GM23338 (cell line): ENCODE results near the gene NTPCR. TPM values are rescaled to one million over a fixed set of nuclear protein-coding genes. Genes with fewer than 3 reads are reported as not detected.

Experiments
- ATAC-seq: fragments of 200-7000 bp; cut with Tn5 transposase; 3 replicates; pipeline ENCODE4 v1.9.1; 2020
- DNase-seq: peaks from one replicate; pipeline ENCODE4 v3.0.0-alpha.2; 2015; ENCODE audit warnings: low spot score
- H2AFZ ChIP-seq: fragments of 200-600 bp; sonication (generic); 2 replicates; pipeline ENCODE4 v1.8.0; 2016; ENCODE audit warnings: antibody characterized with exemption, mild to moderate bottlenecking, moderate library complexity
- H3F3A ChIP-seq: fragments of 200-600 bp; sonication (generic); replicated peaks from 2 replicates; pipeline ENCODE4 v1.8.0; 2017; ENCODE audit warnings: antibody characterized with exemption, mixed run types, low read depth
- H3K27ac ChIP-seq: fragments of 200-600 bp; sonication (generic); 2 replicates; pipeline ENCODE4 v1.6.1; 2016; ENCODE audit warnings: low read depth
- H3K27me3 ChIP-seq: fragments of 200-600 bp; sonication (generic); 2 replicates; pipeline ENCODE4 v1.8.0; 2016; ENCODE audit warnings: mild to moderate bottlenecking, mixed run types, moderate library complexity; ENCODE audit not compliant: insufficient read depth
- H3K36me3 ChIP-seq: fragments of 200-600 bp; sonication (generic); 2 replicates; pipeline ENCODE4 v1.8.0; 2016; ENCODE audit warnings: mild to moderate bottlenecking; ENCODE audit not compliant: insufficient read depth
- H3K4me1 ChIP-seq: fragments of 200-600 bp; sonication (generic); 2 replicates; pipeline ENCODE4 v1.8.0; 2016; ENCODE audit warnings: mild to moderate bottlenecking, moderate library complexity; ENCODE audit not compliant: insufficient read depth
- H3K4me2 ChIP-seq: fragments of 200-600 bp; sonication (generic); 2 replicates; pipeline ENCODE4 v1.7.1; 2017; ENCODE audit warnings: mixed run types
- H3K4me3 ChIP-seq: fragments of 200-600 bp; sonication (generic); 2 replicates; pipeline ENCODE4 v1.6.1; 2016; ENCODE audit warnings: mixed run types
- H3K79me2 ChIP-seq: fragments of 200-600 bp; sonication (generic); replicated peaks from 2 replicates; pipeline ENCODE4 v1.8.0; 2017; ENCODE audit warnings: mild to moderate bottlenecking; ENCODE audit not compliant: insufficient read depth
- H3K9me2 ChIP-seq: fragments of 200-600 bp; sonication (generic); 2 replicates; pipeline ENCODE4 v1.8.0; 2017; ENCODE audit not compliant: insufficient read depth
- H4K20me1 ChIP-seq: fragments of 200-600 bp; sonication (generic); replicated peaks from 2 replicates; pipeline ENCODE4 v1.8.0; 2017; ENCODE audit warnings: mild to moderate bottlenecking; ENCODE audit not compliant: insufficient read depth
- H3K27ac Mint-ChIP-seq: 2 replicates; pipeline ENCODE4 v1.8.0; 2020; ENCODE audit warnings: inconsistent platforms, mild to moderate bottlenecking, moderate library complexity, mixed read lengths
- H3K27me3 Mint-ChIP-seq: 3 replicates; pipeline ENCODE4 v1.8.0; 2022; ENCODE audit warnings: low read depth, mild to moderate bottlenecking, moderate library complexity, mixed read lengths, inconsistent platforms; ENCODE audit not compliant: insufficient read depth, poor library complexity
- H3K36me3 Mint-ChIP-seq: 3 replicates; pipeline ENCODE4 v1.8.0; 2021; ENCODE audit warnings: low read depth, mild to moderate bottlenecking, inconsistent platforms, moderate library complexity, mixed read lengths
- H3K4me1 Mint-ChIP-seq: 3 replicates; pipeline ENCODE4 v1.8.0; 2020; ENCODE audit warnings: mild to moderate bottlenecking, inconsistent platforms, mixed read lengths
- H3K4me3 Mint-ChIP-seq: 3 replicates; pipeline ENCODE4 v1.8.0; 2021; ENCODE audit warnings: moderate library complexity, mild to moderate bottlenecking, inconsistent platforms, mixed read lengths
- H3K9me3 Mint-ChIP-seq: 3 replicates; pipeline ENCODE4 v1.8.0; 2020; ENCODE audit warnings: moderate library complexity, mild to moderate bottlenecking, inconsistent platforms, mixed read lengths
- CREB1 ChIP-seq: fragments of 250-450 bp; sonication (Bioruptor Pico); IDR thresholded peaks from 2 replicates; pipeline ENCODE4 v1.5.0; 2020; ENCODE audit warnings: low read depth, mild to moderate bottlenecking, moderate library complexity
- EZH2phosphoT487 ChIP-seq: fragments of 200-600 bp; sonication (generic); IDR thresholded peaks from one replicate; pipeline ENCODE4 v1.8.1; 2018; ENCODE audit warnings: antibody characterized with exemption; ENCODE audit not compliant: unreplicated experiment
- JUNB ChIP-seq: IDR thresholded peaks from one replicate; pipeline ENCODE4 v1.6.1; 2016; ENCODE audit warnings: antibody characterized with exemption; ENCODE audit not compliant: unreplicated experiment
- NANOG ChIP-seq: IDR thresholded peaks from 2 replicates; pipeline ENCODE4 v1.6.1; 2016; ENCODE audit warnings: antibody characterized with exemption, borderline replicate concordance
- POLR2AphosphoS5 ChIP-seq: IDR thresholded peaks from 2 replicates; pipeline ENCODE4 v1.6.1; 2016; ENCODE audit warnings: antibody characterized with exemption, low read depth
- ZNF462 ChIP-seq: fragments of 250-450 bp; sonication (Bioruptor Pico); IDR thresholded peaks from 2 replicates; pipeline ENCODE4 v1.5.0; 2020; ENCODE audit warnings: mild to moderate bottlenecking, moderate library complexity
- polyA plus RNA-seq: library from polyadenylated mRNA; unstranded; fragments of >200 nt; fragmentation: Nextera tagmentation; extraction: Ambion mirVana; gene quantifications from 2 replicates; pipeline ENCODE4 v1.2.1, GENCODE V29; 2016
- total RNA-seq: library from RNA; depleted of rRNA; stranded (reverse); fragments of >200 nt; shearing (Covaris generic); gene quantifications from 2 replicates; pipeline ENCODE4 v1.2.3, GENCODE V29; 2014
- TF ChIP-seq, protein P1 (sequence below): IDR thresholded peaks from one replicate; pipeline ENCODE4 v1.6.1; 2018; ENCODE audit warnings: antibody characterized with exemption; ENCODE audit not compliant: unreplicated experiment
- TF ChIP-seq, protein P2 (sequence below), 2 experiments: fragments of 200-600 bp in 1 of 2; sonication (generic) in 1 of 2; conservative IDR thresholded peaks; 2 replicates each; pipeline versions ENCODE4 v1.5.1 to v1.6.1; 2016 to 2017; ENCODE audit warnings: antibody characterized with exemption in 2 of 2, low read depth in 2 of 2, mild to moderate bottlenecking in 2 of 2, moderate library complexity in 1 of 2
- TF ChIP-seq, protein P3 (sequence below): IDR thresholded peaks from 2 replicates; pipeline ENCODE4 v1.6.1; 2016; ENCODE audit warnings: antibody characterized with exemption

Gene NTPCR
- total and polyA plus RNA-seq, 2 experiments from 2014 or later = 64.1 to 150 TPM

GRCh38 chr1:232909752-232910151 lies 40.7 kb upstream of the NTPCR start:
- H3K4me3 Mint-ChIP-seq = no peak overlapping the region
- no peak for ATAC-seq

GRCh38 chr1:232911027-232911599 lies 39.3 kb upstream of the NTPCR start:
- H3F3A ChIP-seq = no peaks in the 10 kb centered on the region
- DNase-seq (peak; percentile 27), ATAC-seq (peak; percentile 90)
- H3K36me3 Mint-ChIP-seq = no peaks in the 10 kb centered on the region
- H3K4me2 ChIP-seq = peak overlapping the region; percentile 1; the same call in 1 of the 2 replicates
- H3K36me3 ChIP-seq = no peaks in the 10 kb centered on the region
- no peak overlapping the region for H3K27ac Mint-ChIP-seq
- H3K27ac ChIP-seq = no peak overlapping the region
- H3K27me3 ChIP-seq = no peaks in the 10 kb centered on the region
- H3K4me3 Mint-ChIP-seq = no peak overlapping the region
- H3K4me3 ChIP-seq = no peak overlapping the region
- no peaks in the 10 kb centered on the region for H3K9me3 Mint-ChIP-seq
- peaks cover 4% of the 10 kb centered on the region for H3K27me3 Mint-ChIP-seq
- H3K79me2 ChIP-seq = no peaks in the 10 kb centered on the region
- H2AFZ ChIP-seq = no peak overlapping the region
- H3K4me1 ChIP-seq = peaks cover 12% of the 10 kb centered on the region
- peaks cover 13% of the 10 kb centered on the region for H3K9me2 ChIP-seq
- H3K4me1 Mint-ChIP-seq = peaks cover 23% of the 10 kb centered on the region
- no peaks in the 10 kb centered on the region for H4K20me1 ChIP-seq
- no peak for TF ChIP-seq ZNF462 (CRISPR knock-in tag)
- TF ChIP-seq, protein P1, sequence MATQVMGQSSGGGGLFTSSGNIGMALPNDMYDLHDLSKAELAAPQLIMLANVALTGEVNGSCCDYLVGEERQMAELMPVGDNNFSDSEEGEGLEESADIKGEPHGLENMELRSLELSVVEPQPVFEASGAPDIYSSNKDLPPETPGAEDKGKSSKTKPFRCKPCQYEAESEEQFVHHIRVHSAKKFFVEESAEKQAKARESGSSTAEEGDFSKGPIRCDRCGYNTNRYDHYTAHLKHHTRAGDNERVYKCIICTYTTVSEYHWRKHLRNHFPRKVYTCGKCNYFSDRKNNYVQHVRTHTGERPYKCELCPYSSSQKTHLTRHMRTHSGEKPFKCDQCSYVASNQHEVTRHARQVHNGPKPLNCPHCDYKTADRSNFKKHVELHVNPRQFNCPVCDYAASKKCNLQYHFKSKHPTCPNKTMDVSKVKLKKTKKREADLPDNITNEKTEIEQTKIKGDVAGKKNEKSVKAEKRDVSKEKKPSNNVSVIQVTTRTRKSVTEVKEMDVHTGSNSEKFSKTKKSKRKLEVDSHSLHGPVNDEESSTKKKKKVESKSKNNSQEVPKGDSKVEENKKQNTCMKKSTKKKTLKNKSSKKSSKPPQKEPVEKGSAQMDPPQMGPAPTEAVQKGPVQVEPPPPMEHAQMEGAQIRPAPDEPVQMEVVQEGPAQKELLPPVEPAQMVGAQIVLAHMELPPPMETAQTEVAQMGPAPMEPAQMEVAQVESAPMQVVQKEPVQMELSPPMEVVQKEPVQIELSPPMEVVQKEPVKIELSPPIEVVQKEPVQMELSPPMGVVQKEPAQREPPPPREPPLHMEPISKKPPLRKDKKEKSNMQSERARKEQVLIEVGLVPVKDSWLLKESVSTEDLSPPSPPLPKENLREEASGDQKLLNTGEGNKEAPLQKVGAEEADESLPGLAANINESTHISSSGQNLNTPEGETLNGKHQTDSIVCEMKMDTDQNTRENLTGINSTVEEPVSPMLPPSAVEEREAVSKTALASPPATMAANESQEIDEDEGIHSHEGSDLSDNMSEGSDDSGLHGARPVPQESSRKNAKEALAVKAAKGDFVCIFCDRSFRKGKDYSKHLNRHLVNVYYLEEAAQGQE = no peak
- TF ChIP-seq, protein P2, sequence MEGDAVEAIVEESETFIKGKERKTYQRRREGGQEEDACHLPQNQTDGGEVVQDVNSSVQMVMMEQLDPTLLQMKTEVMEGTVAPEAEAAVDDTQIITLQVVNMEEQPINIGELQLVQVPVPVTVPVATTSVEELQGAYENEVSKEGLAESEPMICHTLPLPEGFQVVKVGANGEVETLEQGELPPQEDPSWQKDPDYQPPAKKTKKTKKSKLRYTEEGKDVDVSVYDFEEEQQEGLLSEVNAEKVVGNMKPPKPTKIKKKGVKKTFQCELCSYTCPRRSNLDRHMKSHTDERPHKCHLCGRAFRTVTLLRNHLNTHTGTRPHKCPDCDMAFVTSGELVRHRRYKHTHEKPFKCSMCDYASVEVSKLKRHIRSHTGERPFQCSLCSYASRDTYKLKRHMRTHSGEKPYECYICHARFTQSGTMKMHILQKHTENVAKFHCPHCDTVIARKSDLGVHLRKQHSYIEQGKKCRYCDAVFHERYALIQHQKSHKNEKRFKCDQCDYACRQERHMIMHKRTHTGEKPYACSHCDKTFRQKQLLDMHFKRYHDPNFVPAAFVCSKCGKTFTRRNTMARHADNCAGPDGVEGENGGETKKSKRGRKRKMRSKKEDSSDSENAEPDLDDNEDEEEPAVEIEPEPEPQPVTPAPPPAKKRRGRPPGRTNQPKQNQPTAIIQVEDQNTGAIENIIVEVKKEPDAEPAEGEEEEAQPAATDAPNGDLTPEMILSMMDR (conservative IDR thresholded peaks at IDR 0.05; ENCODE audit: low read depth in 2 of 2) = no peak
- TF ChIP-seq CREB1 = no peak
- no peak for TF ChIP-seq EZH2phosphoT487
- no peak for TF ChIP-seq NANOG
- TF ChIP-seq, protein P3, sequence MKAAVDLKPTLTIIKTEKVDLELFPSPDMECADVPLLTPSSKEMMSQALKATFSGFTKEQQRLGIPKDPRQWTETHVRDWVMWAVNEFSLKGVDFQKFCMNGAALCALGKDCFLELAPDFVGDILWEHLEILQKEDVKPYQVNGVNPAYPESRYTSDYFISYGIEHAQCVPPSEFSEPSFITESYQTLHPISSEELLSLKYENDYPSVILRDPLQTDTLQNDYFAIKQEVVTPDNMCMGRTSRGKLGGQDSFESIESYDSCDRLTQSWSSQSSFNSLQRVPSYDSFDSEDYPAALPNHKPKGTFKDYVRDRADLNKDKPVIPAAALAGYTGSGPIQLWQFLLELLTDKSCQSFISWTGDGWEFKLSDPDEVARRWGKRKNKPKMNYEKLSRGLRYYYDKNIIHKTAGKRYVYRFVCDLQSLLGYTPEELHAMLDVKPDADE = no peak
- TF ChIP-seq JUNB = no peak

More at GRCh38 chr1:232909752-232910151, 40.7 kb upstream of the NTPCR start:
- Mint-ChIP-seq H3K27me3 (peaks cover 2% of the 10 kb centered on the region), H3K36me3 (no peaks in the 10 kb centered on the region), H3K4me1 (peaks cover 23% of the 10 kb centered on the region), H3K27ac (no peak overlapping the region), H3K9me3 (no peaks in the 10 kb centered on the region)
- Histone ChIP-seq H3K4me1 (peaks cover 12% of the 10 kb centered on the region), H3K9me2 (peaks cover 13% of the 10 kb centered on the region), H3K79me2 (no peaks in the 10 kb centered on the region), H3K4me2 (no peak overlapping the region), H3K27me3 (no peaks in the 10 kb centered on the region), H3K4me3 (no peak overlapping the region), H3K36me3 (no peaks in the 10 kb centered on the region), H3K27ac (no peak overlapping the region), H2AFZ (no peak overlapping the region), H3F3A (no peaks in the 10 kb centered on the region), H4K20me1 (no peaks in the 10 kb centered on the region)
- TF ChIP-seq POLR2AphosphoS5 (no peak), NANOG (no peak)
- DNase-seq = no peak
